ENCODE measurements around the gene LARP4.
"Not testable (repeated sequence)": the region's sequence is repeated elsewhere in the genome, so short reads cannot be mapped to it uniquely, and the experiment has no call there.

LARP4 gene

DNA sequence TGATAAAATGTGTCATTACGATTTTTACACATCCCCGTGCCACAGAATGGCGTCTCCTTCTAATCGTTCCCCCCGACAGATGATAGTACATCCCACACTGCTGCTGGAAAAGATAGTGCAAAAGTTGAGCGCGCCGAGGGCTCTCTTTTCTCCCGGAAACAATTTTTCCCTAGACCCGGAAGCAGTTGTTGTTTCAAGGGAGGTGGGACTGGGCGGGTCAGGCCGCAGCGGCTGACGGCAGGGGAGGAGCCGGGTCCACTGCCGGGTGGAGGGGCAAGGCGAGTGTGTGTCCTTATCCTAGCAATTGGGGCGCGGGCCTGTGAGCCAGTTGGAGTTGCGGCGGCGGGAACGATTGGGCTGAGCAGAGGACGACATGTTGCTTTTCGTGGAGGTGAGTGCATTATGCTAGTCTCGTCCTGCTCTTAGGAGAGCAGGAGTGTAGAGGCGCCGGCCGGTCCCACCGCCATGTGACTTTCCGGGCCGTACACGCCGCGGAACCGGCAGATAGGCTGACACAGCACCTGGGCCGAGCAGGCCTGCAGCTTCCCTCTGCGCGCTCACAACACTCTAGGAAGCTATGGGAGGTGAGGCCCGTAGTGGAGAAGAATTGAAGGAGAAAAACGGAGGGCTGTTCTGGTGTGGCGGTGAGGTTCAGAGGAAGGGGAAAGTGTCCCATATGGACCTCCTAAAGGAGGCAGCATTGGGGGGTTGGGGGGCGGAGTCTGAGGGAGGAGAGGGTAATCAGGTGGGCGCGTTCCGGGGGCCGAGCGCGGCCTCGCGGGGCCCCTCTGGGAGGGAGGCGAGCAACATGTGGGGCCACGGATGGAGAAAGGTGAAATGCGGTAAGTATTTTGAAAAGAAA lies at the start of gene LARP4:
TSS of gene LARP4 (plus strand) at position 248 of the 862 bp plus-strand sequence. CDS start at position 374, 126 bp downstream.
- peak; percentile 96 for DNase-seq

DNA sequence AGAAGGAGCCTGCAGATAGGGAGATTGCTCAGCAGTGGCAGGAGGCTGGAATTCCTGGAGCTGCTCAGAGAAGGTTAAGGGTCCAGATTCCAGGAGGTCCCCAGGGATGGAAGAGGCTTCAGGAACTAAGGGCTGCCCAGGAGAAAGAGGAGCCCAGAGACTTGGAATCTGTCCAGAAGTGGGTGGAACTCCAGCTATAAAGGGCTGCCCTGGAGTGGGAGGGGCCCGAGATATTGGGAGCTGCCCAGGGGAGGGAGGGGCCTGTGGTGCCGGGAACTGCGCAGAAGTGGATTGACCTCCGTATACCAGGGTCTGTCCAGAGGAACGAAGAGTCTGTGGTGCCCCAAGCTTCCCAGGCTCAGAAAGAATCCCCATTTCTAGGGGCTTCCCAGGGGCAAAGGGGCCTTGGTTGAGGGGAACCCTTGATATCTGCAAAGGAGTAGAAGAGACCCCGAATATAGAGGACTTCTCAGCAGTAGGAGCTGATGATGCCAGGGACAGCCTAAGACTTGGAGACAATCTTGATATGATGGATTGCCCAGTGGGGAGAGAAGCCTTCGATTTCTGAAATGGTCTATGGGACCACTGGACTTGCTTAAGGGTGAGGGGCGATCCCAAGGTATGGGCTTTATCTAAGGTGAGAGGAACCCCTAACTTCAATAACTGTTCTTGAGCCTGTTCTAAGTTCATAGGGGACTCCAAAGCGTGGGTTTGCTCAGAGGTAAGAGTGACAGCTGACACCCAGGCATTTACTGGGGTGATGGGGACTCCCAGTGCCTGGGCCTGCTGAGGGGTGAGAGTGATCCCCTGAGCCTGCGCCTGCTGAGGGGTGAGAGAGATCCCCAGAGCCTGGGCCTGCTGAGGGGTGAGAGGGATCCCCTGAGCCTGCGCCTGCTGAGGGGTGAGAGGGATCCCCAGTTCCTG lies 49.3 kb upstream of the LARP4 start:
- peak; percentile 43 for DNase-seq

DNA sequence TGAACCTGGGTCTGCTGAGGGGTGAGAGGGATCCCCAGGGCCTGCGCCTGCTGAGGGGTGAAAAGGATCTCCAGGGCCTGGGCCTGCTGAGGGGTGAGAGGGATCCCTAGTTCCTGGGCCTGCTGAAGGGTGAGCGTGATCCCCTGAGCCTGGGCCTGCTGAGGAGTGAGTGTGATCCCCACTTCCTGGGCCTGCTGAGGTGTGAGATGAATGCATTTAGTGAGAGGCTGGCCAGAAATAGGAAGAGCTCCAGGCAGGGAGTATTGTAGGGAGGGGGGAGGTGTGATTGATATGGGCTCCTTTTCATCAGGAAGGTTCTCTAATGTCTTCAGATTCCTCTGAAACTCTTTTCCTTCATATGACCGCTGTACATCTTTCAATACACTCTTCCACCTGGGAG lies 47.3 kb upstream of the LARP4 start:
- no peak for DNase-seq

DNA sequence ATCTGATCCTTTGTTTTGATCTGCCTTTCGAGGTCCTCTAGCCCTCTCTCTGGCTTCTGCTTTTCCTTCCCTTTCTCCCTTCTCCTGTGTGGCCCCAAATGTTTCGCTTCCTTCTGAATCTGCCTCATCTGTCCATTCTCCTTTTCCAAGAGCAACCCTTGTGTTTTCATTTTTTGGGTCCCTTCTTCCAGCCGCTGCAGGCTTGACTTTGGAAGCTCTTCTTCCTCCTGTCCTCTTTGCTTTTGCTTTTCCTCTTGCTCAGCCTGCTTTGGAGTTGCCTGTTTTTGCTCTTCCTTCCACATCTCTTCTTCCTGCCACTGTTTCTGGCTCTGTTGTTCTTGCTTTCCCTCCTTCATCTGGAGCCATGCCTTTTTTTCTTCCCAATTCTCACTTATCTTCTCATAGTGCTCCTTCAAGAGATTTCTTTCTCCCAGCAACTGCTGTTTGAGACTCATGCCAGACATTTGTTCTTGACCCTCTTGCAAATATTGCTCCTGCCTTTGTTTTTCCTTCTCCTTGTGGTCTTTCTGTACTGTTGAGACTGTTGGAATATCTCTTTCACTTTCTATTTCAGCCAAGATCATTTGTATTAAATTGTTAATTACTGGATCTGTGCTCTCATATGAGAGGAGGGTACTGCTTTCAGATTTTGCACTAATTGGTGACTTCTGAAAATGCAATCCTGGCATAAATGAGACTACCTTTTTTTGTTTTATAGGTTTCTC lies 46.7 kb upstream of the LARP4 start:
- no peak for DNase-seq

DNA sequence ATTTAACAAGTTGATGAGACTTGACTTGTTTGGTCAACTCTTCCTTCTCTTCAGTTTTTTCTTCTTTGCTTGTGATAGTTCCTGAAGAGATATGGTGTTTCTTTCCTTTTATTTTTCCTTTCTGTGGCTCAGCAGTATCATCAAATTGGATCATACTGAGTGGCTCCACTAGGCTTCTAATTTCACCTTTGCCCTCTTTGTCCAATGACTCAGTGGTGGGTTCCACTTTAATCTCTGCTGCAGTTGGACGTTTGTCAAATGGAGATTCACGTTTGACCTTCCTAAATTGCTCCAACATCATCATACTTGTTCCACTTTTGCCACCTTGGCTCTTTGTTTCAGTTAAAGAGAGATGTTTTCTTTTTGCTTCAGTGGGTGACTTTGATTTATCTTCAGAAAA lies 45.8 kb upstream of the LARP4 start:
- no peak for DNase-seq

DNA sequence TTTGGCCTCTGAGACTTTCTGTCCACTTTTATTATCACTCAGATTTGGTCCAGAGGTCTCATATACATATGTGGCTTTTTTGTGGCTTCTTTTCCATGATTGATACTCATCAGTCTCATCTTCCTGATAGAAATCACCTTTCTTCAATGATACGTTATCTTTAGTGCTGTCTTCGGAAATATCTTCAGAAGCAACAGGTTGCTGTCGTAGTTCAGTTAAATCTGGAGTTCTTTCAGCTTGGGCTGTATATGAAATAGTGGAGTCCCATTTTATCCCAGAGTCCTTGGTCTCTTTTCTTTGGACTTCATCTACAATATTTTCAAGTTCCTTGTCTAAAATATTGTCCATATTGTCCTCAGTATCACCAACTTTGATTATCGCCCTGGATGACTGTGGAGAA lies 45.3 kb upstream of the LARP4 start:
- DNase-seq: no peak

DNA sequence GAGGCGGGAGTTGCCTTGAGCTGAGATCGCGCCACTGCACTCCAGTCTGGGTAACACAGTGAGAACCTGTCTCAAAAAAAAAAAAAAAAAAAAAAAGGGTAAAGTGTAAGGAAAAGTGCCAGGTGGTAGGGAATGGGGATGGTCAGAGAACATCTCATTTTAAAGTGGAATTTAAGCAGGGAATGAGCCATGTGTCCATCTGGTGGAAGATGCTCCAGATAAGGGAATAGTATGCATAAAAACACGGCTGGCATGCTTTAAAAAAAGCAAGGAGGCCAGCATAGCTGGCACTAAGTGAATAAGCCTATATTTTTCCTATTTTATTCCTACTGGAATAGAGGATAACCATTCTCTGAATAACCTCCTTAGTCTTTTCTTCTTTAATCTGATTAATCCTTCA lies 38.0 kb upstream of the LARP4 start:
- no peak for DNase-seq

DNA sequence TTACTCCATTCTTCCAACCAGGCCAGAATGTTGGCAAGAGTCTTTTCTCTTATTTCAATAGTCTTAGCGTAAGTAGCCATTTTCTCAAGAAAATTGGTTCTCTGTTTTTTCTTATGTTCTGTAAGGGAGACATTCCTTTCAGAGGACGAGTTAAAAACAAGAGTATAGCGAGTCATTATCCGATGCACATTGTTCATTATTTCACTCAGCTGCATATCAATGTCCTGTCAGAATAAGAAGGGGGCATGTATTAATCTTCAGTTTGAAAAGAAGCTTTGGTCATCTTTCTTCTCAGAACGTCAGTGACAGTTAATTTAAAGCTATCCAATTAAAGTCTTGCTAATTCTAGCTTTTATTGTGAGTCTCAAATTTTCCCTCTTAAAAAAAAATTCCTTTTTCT lies 37.5 kb upstream of the LARP4 start:
- DNase-seq: no peak

DNA sequence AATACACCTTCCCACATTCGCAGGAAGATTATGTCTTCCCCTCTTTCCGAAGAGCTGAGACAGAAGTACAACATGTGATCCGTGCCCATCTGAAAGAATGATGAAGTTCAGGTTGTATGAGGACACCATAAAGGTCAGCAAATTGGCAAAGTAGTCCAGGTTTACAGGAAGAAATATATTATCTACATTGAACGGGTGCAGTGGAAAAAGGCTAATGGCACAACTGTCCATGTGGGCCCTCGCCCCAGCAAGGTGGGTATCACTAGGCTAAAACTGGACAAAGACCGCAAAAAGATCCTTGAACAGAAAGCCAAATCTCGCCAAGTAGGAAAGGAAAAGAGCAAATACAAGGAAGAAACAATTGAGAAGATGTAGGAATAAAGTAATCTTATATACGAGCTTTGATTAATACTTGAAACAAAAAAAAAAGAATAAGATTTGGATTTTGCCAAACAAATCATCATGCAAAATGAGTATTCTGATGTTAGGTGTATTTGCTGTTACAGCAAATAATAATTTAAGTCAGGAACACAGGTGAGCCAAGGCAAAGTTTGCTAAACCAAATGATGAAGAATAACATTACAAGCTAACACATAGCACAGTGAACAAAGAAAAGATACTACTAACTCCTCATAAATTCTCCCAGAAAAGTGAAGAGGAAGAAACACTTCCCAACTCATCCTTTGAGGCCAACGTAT lies 34.8 kb upstream of the LARP4 start:
- DNase-seq: no peak

DNA sequence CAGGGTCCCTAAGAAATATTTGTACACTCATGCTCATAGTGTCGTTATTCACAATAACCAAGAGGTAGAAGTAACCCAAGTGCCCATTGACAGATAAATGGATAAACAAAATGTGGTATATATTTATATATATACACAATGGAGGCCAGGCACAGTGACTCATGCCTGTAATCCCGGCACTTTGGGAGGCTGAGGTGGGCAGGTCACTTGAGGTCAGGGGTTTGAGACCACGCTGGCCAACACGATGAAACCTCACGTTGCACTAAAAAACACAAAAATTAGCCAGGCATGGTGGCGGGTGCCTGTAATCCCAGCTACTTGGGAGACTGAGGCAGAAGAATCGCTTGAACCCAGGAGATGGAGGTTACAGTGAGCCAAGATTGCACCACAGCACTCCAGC lies 30.0 kb upstream of the LARP4 start:
- not testable (repeated sequence) for DNase-seq

DNA sequence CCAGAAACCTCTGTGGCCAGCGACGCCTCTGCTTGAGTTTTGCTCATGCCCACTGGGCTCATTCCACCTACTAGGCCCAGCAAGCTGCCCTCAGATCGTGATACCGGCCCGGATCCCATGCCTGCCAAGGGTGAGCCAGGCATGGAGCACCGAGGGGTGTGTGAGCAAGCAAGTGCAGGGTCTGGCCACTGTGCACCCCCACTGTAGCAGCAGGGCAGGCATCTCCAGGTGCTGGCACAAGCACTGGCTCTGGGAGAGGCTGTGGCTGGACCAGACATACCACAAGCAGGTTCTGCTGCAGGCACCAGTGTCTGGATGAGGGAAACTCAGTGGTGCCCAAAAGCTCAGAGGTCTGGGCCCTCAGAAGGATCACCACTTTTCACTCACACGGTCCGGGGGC lies 24.9 kb upstream of the LARP4 start:
- no peak for DNase-seq

DNA sequence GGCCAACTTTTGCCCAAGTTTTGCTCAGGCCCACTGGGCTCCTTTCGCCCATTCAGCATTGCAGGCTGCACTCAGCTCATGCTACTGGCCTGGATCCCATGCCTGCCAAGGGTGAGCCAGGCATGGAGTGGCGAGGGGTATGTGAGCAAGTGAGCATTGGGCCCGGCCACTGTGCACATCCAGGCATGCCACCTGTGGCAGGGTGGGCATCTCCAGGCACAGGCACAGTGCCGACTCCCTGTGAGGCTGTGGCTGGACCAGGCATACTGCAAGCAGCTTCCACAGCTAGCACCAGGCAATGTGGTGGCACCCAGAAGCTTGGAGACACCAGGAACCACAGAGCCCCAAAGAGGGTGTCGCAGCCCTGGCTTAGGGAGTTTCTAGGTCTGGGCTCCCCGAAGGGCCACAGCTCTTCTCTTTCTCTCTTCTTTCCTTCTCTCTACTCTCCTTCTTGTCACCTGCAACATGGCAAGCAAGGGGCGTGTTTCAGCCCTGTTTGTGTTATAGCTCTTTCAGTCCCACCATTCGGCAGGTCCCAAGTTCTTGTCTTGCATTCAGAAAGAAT lies 19.8 kb upstream of the LARP4 start:
- no peak for DNase-seq

DNA sequence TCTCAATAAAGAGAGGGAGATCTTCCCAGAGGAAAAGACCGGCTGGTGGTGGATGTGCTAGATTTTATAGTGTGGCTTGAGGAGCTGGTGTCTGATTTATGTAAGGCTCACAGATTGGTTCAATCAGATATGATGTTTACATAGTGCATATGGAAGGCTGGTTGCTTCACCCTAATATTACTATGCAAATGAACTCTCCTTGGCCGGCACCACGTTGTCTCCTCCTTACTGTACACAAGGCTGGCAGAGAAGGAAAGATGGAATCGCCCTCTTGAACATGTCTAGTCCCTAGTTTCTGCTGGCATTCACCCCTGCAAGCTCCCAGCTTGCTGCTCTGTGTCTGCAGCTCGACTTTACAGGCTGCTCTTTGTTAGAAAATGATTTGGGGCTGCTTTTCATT lies 13.2 kb upstream of the LARP4 start:
- DNase-seq: no peak

DNA sequence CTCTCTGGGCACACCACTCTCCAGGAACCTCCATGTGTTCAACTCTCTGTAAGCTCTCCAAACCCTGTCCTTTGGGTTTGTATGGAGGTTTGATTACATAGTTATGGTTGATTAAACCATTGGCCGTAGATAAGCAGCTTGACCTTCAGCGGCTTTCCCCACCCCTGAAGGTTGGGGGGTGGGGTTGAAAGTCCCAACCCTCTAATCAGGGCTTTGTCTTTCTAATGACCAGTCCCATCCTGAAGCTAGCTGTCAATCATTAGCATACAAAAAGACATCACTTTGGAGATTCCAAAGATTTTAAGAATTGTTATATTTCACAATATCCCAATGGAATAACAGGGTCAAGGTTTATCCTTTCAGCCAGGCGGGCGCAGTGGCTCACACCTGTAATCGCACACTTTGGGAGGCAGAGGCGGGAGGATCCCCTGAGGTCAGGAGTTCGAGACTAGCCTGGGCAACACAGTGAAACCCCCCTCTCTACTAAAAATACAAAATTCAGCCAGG lies 12.7 kb upstream of the LARP4 start:
- no peak for DNase-seq

DNA sequence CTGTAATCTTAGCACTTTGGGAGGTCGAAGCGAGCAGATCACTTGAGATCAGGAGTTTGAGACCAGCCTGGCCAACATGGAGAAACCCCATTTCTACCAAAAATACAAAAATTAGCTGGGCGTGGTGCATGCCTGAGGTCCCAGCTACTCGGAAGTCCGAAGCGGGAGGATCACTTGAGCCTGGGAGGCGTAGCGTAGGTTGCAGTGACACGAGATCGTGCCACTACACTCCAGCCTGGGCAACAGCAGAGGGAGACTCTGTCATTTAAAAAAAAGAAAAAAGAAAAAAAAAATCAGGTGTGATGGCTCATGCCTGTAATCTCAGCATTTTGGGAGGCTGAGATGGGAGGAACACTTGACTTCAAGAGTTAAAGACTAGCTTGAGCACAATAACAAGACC lies 11.9 kb upstream of the LARP4 start:
- not testable (repeated sequence) for DNase-seq

DNA sequence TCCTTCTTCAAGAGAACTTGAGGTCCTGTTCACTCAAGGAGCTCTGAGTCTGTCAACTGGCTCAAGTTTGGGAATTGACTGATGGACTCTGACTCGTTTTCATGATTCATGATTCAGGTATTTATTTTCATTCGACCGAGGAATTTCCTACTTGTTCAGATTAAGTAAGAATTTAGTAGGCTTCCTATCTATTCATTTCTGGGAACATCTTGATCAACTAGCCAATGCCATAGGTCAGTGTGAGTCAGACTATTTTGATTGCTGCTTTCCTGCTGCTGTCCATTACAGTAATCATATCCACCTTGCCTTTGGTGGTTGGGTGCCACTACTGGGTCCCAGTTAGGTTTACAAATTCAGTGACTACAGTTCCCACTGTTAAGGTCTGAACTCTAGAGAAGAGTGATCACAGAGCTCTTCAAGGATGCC lies 10.4 kb upstream of the LARP4 start:
- DNase-seq: peak; percentile 96

DNA sequence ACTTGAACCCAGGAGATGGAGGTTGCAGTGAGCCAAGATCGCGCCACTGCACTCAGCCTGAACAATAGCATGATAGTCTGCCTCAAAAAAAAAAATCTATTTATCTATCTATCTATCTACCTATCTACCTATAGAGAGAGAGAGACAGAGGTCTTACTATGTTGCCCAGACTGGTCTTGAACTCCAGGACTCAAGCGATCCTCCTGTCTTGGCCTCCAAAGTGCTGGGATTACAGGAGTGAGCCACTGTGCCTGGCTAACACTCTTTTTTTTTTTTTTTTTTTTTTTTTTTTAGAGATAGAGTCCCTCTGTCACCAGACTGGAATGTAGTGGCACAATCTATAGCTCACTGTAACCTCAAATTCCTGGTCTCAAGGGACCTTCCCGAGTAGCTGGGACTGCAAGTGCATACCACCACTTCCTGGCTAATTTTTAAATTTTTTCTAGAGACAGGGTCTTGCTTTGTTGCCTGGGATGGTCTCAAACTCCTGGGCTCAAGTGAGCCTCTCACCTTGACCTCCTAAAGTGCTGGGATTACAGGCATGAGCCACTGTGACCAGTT lies 6.1 kb upstream of the LARP4 start:
- DNase-seq: peak; percentile 47

DNA sequence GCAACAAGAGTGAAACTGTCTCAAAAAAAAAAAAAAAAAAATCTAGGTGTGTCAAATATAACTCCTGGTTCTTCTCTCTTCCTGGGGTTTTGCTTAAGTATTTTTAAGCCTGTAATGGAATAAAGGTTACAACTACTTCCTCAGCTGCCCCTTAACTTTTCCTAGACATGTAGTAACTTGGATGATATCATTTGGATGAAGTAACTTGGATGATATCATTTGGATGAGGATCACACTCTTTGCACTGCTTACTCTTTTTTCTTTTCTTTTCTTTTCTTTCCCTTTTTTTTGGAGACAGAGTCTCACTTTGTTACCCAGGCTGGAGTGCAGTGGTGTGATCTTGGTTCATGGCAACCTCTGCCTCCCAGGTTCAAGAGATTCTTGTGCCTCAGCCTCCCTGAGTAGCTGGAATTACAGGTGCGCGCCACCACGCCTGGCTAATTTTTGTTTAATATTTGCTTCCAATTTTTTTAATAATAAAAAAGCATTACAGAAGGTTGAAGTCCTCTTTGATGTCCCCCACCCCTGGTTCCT lies 3.5 kb upstream of the LARP4 start:
- no peak for DNase-seq

DNA sequence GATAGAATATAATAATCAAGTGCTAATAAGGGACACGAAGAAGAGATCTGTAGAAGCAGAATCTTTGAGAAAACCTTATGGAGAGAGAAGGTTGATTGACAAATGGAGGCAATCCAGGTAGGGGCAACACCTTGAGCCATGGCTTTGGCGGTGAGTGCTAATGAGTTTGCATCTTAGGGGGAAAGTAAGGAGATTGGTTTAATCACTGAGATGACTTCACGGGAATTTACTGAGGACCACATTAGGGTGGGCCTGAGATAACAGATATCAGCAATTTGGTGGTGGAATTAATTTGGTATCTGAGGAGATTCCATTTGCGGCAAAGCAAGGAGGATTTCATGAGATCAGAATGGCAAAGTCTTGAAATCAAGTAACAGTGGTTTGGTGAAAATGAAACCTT lies 1.8 kb upstream of the LARP4 start:
- no peak for DNase-seq

DNA sequence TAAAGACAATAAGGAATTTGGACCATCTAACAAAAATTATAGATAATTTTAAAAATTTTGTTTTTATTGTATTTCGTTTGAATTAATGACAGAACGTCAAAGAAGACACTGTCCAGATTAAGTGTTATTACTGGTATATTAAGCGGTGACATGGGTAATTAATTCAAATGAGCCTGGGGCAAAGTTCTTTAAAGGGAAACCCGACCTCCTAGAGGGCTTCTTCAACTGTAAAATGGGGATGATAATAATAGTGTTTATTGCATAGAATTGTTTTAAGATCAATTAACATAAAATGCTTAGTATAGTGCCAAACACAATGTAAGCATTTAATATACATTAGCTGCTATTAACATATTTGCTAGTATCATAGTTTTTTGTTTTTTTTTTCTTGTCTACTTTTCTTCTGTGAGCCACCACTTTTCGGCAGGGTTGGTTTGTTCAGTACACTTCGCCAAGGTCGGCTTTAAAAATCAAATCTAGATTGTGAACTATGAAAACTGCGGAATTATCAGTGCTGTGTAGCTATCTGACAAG lies 514 bp upstream of the LARP4 start:
- no peak for DNase-seq

DNA sequence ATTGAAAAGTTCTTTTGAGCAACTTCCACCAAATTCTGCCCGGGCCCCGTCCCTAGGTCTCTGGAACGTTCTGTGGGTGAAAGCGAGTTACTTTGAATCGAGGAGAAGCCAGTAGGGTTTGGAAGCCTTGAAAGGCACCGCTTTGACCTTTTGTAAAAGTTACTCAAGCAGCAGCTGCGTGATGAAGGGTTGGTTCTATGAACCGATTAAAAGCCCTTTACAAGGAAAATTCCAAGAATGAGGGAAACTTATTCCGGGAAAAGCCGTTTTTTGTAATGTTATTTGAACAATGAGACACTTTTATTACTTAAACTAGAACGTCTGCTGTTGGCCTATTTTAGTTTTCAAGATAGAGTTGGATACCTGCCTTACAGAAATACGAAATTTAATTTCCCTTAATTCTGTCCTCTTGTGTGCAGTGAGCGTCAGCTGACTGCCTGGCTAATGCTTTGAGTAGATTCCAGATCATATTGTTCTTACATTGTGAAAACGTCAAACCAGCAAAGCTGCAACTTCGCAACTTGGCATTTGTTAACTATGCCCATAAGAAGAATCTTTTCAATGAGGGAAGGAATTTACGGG lies 906 bp downstream of the LARP4 start:
- DNase-seq: no peak
